Dermis blood vessel endothelial cell (primary cell): ENCODE measurements around the gene PLCL1. TPM values are rescaled to one million over a fixed set of nuclear protein-coding genes. Genes with fewer than 3 reads are reported as not detected.

Experiments
- DNase-seq: peaks from one replicate; pipeline ENCODE4 v3.0.0; 2010
- total RNA-seq: library from RNA; depleted of rRNA; stranded (reverse); fragments of >200 nt; gene quantifications from 2 replicates; pipeline ENCODE4 v1.2.3, GENCODE V29; 2014

Gene PLCL1
- total RNA-seq, 1 donor from 2014 or later: 0.68 TPM

DNA sequence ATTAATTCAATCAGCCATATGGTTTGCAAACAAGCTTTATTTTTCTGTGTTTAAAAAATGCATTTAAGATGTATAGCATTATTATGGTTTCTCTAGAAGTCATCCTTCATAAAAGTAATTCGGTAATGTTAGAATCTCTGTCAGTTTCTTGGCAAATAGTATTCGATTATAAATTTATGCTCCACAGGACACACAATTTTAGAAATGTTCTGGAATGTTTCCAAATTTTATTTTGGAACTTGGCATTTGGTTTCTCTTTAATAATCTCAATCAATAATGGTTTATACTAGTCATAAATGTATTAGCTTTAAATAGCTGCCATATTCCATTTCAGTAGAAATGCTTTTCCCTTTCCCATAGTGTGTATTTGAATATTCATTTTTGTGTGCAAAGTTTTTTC, 156.4 kb downstream of the PLCL1 start:
- DNase-seq: no peak

DNA sequence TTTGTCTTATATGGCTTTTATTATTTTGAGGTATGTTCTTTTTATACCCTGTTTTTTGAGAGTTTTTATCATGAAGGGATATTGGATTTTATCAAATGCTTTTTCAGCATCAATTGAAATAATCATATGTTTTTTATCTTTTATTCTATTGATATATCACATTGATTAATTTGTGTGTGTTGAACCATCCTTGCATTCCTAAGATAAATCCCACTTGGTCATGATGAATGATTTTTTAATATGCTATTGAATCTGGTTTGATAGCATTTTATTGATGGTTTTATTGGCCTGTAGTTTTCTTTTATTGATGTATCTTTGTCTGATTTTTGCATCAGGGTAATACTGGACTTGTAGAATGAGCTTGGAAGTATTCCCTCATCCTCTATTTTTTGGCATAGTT, 160.3 kb downstream of the PLCL1 start:
- no peak for DNase-seq

- DNase-seq: no peak
Measured at GRCh38 chr2:197965756-197966155, 161.4 kb downstream of the PLCL1 start.

DNA sequence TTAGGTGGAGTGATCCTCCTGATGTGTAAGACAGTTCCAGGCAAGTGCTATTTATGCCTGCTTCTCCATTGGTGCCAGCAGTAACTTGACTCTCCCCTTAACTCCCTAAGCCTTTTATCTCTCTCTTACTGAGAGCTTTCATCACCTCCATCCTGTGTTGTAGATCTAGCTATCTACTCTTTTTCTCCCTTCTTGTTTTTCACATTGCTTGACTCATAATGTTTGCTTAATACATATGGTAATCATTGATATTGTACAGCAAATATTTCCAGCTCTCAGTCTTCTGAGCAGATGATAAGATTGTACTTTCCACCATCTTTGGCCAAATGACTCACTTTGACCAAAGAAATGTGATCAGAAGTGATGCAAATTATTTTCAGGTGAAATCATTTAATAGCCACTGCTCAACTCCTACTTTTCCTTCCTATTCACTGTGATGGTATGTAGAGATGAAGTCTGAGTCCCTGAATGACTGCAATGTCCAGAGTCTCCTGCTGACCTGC, 165.0 kb downstream of the PLCL1 start:
- DNase-seq: no peak

DNA sequence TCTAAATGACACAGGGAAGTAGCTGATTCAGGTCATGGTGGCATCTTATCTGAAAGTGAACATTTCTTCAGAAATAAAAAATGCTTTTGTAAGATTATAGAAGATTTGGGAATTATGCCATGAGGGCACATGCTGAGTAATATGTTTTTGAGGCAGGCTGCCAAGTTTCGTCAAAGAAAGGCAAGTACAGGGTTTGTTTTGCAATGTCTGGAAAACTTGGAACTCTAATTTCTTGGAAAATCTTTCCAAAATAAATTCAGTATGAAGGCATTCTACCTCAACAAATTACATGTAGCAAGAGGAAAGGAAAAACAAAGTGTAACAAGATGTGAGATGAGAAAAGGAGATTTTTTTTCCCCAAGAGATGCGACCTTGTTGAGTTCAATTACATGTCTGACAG, 167.7 kb downstream of the PLCL1 start:
- DNase-seq: peak; percentile 19

- DNase-seq: no peak
Measured at GRCh38 chr2:197972587-197972986, 168.2 kb downstream of the PLCL1 start.

DNA sequence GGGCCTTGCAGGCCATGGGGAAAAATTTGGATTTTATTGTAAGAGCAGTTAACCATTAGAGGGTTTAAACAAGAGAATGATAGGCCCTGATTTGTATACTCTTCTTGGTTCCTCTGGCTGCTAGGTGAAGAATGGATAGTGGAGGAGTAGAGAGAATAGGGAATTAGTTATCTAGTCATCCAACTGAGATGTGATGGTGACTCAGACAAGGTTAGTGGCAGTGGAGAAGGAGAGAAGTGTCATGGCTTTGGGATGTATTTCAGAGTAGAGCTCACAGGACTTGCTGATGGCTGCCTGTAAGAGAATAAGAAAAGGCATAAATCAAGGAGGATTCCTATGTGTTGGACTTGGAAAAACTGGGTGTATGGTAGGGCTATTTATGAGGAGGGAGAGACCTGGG, 169.4 kb downstream of the PLCL1 start:
- DNase-seq: no peak

GRCh38 chr2:197975931-197976519, 171.6 kb downstream of the PLCL1 start:
- no peak for DNase-seq

- no peak for DNase-seq
Measured at GRCh38 chr2:197978971-197979370, 174.6 kb downstream of the PLCL1 start.

- DNase-seq: no peak
Measured at GRCh38 chr2:197982565-197982964, 178.2 kb downstream of the PLCL1 start.

DNA sequence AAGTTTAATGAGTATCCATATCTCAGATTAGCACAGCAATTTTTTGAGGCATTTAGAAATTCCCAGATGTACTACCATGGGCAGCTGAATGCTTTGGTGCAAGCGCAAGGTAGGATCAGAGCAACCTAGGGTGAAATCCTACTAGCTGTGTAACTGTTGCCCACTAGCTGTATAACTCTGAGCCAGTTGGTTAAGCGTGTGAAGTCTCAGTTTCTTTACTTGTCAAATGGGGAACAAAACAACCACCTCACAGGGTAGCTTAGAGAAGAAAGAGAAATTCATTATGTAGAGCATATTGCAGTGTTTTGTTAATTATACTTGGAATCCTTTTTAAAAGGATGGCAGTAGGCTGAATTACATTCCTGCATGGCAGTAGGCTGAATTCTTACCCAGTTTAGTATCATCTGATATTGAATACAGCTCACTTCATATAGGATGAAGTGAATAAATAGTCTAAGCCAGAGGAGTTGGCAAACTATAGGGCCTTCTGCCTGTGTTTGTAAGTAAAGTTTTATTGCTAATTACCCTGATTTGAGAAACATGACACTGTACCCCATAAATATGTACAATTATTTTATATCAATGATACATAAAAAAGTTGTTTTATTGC, 180.7 kb downstream of the PLCL1 start:
- DNase-seq: no peak

- no peak for DNase-seq
Measured at GRCh38 chr2:197986977-197987376, 182.6 kb downstream of the PLCL1 start.

DNA sequence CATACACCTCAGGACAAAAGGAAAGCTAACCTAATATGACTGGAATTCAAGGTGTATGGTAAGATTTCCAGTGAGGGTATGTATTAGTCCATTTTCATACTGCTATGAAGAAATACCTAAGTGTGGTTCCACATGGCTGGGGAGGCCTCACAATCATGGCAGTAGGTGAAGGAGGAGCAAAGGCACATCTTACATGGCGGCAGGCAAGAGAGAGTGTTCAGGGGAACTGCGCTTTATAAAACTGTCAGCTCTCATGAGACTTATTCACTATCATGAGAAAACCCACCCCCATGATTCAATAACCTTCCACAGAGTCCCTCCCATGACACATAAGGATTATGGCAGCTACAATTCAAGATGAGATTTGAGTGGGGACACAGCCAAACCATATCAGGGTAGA, 186.0 kb downstream of the PLCL1 start:
- no peak for DNase-seq

DNA sequence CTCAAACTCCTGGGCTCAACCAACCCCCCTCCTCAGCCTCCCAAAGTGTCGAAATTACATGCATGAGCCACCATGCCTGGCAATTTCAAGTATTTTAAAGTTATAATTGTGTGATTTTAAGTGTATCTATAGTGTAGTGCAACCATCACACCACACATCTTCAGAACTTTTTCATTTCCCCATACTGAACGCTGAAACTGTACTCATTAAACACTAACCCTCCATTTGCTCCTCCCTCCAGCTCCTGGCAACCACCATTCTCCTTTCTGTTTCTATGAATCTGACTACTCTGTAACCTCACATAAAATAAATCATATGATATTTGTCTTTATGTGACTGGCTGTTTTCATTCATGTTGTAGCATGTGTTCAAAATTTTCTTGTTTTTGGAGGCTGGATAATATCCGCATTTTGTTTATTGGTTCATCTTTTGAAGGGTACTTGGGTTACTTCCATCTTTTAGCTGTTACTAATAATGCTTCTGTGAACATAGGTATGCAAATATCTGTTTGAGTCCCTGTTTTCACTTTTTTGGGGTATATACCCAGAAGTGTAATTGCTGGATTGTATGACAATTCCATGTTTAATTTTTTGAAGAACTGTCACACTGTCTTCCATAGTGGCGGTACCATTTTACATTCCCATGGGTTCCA, 188.2 kb downstream of the PLCL1 start:
- DNase-seq: no peak

- DNase-seq: no peak
Measured at GRCh38 chr2:197993363-197993762, 189.0 kb downstream of the PLCL1 start.

DNA sequence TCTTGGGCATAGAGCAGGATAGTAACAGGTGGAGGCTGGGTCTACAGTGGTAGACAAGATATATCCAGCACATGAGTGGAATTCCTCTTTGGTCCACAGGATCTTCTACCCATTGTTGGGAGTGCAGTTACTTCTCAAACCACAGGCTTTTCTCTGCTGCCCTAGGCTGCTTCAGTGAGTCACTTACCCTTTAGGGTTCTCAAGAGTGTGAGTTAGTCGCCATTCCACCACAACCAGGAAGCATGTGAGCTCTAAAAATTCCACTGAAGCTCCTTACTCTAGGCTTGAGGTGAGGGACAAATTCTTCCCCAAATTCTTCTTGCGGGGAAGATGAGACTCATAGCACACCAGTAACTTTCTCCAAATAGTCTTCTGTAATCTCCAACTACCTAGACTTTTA, 189.4 kb downstream of the PLCL1 start:
- no peak for DNase-seq

DNA sequence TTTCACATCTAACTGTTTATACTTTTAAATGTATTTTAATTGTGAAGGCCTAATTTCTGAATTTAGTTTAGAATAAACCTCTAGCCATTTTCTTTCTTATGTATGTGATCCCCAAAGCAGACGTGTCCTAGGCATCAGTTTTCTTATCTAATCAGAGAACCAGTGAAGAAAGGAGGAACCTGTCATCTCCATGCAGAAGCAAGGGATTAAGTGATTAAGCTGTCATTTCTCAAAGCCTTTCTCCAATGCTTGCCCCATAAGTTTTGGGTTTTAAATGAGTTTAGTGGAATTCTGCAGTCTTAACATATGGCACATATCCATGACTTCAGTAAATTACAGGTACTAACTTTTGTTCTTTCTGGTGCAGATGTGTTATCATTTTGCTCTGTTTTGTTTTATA, 190.4 kb downstream of the PLCL1 start:
- no peak for DNase-seq

GRCh38 chr2:197996583-197996982, 192.2 kb downstream of the PLCL1 start:
- no peak for DNase-seq

- no peak for DNase-seq
Measured at GRCh38 chr2:197997083-197997541, 192.7 kb downstream of the PLCL1 start.

DNA sequence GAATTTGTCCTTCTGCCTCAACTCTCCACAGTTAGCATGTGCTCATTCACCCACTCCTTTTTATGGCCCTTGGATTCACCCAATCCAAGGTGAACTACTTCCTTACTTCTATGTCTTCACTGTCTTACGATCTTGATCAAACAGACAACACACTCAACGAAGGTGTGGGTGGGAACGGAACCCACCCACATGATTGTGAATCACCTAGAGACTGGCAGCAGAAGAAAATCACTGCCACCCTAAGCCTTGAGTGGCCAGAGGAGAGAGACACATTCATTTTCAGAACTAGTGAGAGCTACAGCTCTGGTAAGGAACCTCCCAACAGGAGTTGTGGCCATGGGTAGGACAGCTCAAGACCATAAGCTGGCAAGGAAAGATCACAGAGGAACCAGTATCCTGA, 194.3 kb downstream of the PLCL1 start:
- DNase-seq: no peak

GRCh38 chr2:198000417-198000816, 196.0 kb downstream of the PLCL1 start:
- DNase-seq: no peak

DNA sequence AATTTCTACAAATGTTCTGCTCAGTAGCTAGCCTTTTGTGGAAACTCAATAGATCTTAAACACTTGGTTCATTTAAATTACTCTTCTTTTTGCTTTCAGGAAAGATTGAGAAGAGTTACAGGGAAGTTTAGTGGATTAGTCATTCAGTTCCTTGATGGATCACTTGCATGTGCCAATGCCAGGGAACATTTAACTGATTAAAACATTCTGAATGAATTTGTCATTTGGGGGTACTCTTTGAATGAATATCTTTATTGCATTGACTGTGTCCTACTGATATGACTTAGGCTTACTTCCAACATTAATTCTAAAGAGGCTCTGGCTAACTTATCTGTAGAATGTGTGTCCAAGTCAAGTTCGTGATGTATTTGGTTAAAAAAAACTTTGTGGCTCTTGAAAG, 199.8 kb downstream of the PLCL1 start:
- DNase-seq: no peak

DNA sequence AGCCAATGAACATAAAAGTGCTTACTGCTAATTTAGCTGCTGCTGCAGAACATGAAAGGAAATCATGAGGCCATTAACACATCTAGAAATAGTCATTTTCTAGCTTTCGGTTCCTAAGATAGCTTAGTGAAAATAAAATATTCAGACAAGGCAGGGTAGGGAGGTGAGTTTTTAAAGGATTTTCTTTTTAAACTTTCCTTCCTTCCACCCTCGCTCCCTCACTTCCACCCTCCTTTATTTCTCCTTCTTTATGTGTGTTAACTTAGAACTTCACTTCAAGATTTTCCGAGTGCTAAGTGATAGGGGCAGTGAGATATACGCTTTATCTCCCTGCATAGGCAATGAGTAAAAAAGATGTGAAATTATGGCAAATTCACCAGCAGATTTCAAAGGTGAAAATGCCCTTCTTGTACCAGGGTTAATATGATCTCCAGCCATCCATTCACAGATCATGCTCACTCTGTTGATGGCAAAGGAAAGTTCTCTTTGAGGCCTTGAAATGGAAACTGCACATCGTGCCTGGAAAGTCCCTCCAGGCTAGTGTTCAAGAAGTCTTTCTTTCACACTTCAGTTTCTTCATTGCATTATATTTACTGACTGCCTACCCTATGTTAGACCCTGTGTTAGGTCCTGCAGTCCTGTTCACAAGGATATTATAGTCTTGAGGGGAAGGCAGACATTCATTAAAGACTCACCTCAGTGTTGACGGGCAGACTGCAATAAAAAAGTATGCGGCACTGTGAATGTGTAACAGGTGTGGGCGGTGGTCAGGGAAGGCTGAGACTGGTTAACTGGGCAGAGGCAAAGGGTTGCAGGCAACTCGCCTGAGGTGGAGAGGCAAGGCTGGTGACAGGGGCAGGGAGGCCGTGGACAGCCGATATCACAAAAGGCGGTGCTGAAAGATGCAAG, 200.8 kb downstream of the PLCL1 start:
- DNase-seq: no peak
